Retinal pigment epithelial cell (primary cell): ENCODE data around the gene ITIH3.

Experiments used
- DNase-seq: peaks from one replicate; pipeline ENCODE4 v3.0.0-alpha.2; 2010; ENCODE audit warnings: low read depth
- H3K4me3 ChIP-seq: 2 replicates; pipeline ENCODE4 v1.5.1; 2011; ENCODE audit warnings: mild to moderate bottlenecking, low read length, control low read depth, moderate library complexity
- CTCF ChIP-seq: conservative IDR thresholded peaks from 2 replicates; pipeline ENCODE4 v1.5.1; 2011; ENCODE audit warnings: low read depth, low read length, control low read depth, inconsistent platforms

Gene ITIH3

DNA sequence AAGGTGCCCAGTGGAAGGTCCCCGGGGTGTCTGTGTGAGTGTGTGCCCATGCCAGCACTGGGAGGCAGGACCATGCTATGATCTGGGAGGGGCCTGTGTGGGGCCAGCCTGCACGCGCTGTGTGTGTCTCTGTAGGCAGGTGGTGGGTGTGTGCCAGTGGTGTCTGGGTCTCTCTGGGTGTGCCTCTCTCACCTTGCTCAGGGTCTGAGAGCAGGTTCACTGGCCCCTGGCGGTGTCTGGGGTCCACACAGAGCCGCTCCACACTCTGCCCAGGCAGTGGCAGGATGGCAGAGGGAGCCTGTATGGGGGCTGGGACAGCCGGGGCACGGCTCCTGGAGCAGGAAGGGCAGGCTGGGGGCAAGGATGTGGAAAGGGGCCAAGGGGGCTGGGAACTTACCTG, 23.3 kb downstream of the ITIH3 start:
- TF ChIP-seq CTCF, result no peak
- no peak for DNase-seq
- H3K4me3 ChIP-seq, result no peak overlapping the region

DNA sequence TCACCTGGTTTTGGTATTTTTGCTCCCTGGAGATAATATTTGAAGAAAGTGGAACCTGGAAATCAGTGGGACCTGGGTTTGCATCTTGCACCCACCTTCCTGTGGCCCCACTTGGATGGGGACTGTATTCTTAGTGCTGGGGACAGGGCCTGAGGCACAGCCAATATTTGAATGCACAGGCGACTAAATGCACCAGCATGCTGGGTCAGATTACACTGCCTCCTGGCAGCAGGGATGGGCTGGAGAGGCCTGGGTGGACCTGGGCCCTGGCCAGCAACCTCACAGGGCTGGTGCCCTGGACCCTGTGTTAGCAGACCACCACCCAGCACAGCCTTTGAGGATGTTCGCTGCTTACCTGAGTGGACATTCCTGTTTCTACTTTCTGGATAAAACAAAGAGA, 25.3 kb downstream of the ITIH3 start:
- H3K4me3 ChIP-seq, result no peak overlapping the region
- TF ChIP-seq CTCF, result no peak
- no peak for DNase-seq

DNA sequence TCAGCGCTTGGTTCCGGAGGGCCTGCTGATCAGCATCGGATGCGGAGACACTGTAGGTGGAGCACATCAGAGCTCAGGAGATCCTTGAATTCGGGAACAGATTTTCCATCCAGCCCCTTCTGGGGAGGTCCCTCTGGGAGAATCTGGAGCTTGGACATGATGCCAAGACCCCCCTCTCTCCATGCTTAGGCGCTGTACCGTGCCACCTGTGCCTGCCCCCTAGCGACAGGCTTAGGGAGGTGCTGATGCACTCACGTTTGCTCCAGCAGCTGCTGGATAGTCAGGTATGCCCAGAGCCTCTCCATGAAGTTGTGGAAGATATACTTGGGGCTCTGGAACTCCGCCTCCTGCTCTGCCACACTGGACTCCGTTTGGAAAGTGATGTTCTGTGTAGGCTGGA, 26.1 kb downstream of the ITIH3 start:
- TF ChIP-seq CTCF, result peak; percentile 88

GRCh38 chr3:52822363-52822762, 27.8 kb downstream of the ITIH3 start:
- DNase-seq, result no peak
- H3K4me3 ChIP-seq, result no peak overlapping the region
- TF ChIP-seq CTCF, result no peak

More for the DNA sequence above, 26.1 kb downstream of the ITIH3 start:
- no peak overlapping the region for H3K4me3 ChIP-seq
- no peak for DNase-seq

GRCh38 chr3:52824037-52824436, 29.4 kb downstream of the ITIH3 start:
- no peak overlapping the region for H3K4me3 ChIP-seq
- no peak for TF ChIP-seq CTCF
- DNase-seq, result no peak

- no peak for TF ChIP-seq CTCF
- DNase-seq, result no peak
- no peak overlapping the region for H3K4me3 ChIP-seq
Observed at GRCh38 chr3:52827441-52827840, 32.8 kb downstream of the ITIH3 start.

- no peak for TF ChIP-seq CTCF
- no peak overlapping the region for H3K4me3 ChIP-seq
- no peak for DNase-seq
Observed at GRCh38 chr3:52827866-52828376, 33.3 kb downstream of the ITIH3 start.
